WI38 (cell line): ENCODE results near the gene FJX1.

ENCODE experiments used
- H3K4me3 ChIP-seq: 2 replicates; pipeline ENCODE4 v1.5.1; 2011; ENCODE audit warnings: low read depth, mild to moderate bottlenecking, control low read depth, low read length
- CTCF ChIP-seq: IDR thresholded peaks from 2 replicates; pipeline ENCODE4 v1.5.1; 2012; ENCODE audit warnings: low read depth, mild to moderate bottlenecking, control low read depth, low read length

Gene FJX1

GRCh38 chr11:35617687-35618496 is at the start of gene FJX1:
Gene FJX1, plus strand, starts transcription at chr11:35618460. Its CDS starts 177 bp downstream, at chr11:35618637.
- TF ChIP-seq CTCF: no peak
- H3K4me3 ChIP-seq: peak within 1 kb of the TSS; percentile 74

- no peak for TF ChIP-seq CTCF
- no peak overlapping the region for H3K4me3 ChIP-seq
Measured at GRCh38 chr11:35571696-35572095, 46.6 kb upstream of the FJX1 start.

GRCh38 chr11:35579557-35580396 is 38.5 kb upstream of the FJX1 start:
- no peak overlapping the region for H3K4me3 ChIP-seq

GRCh38 chr11:35580397-35580781 is 37.9 kb upstream of the FJX1 start:
- no peak for TF ChIP-seq CTCF
- no peak overlapping the region for H3K4me3 ChIP-seq

More at GRCh38 chr11:35579557-35580396, 38.5 kb upstream of the FJX1 start:
- TF ChIP-seq CTCF: no peak

- TF ChIP-seq CTCF: no peak
- H3K4me3 ChIP-seq: no peak overlapping the region
Measured at GRCh38 chr11:35582033-35582432, 36.2 kb upstream of the FJX1 start.

GRCh38 chr11:35583126-35583525 is 35.1 kb upstream of the FJX1 start:
- H3K4me3 ChIP-seq: no peak overlapping the region
- TF ChIP-seq CTCF: no peak

- TF ChIP-seq CTCF: no peak
- no peak overlapping the region for H3K4me3 ChIP-seq
Measured at GRCh38 chr11:35583843-35584242, 34.4 kb upstream of the FJX1 start.
